ENCODE results near the gene SARDH.

The SARDH gene

GRCh38 chr9:133674091-133674490 lies 64.1 kb downstream of the SARDH start:
- Histone ChIP-seq H3K9me3 (ENCODE audit: control insufficient read depth, low read length) (no peaks in the 10 kb centered on the region), H3K36me3 (ENCODE audit: control insufficient read depth, insufficient read depth, low read length) (no peaks in the 10 kb centered on the region), H3K4me3 (ENCODE audit: insufficient read depth, low read depth, low read length, poor library complexity, severe bottlenecking) (no peak overlapping the region), H3K27me3 (replicated peaks; ENCODE audit: control insufficient read depth, insufficient read depth, low read length, poor library complexity, severe bottlenecking) (no peaks in the 10 kb centered on the region), H3K27ac (ENCODE audit: insufficient read depth, low read length, poor library complexity, severe bottlenecking) (no peak overlapping the region), H3K4me1 (ENCODE audit: control insufficient read depth, insufficient read depth, low read length, poor library complexity, severe bottlenecking) (peaks cover 24% of the 10 kb centered on the region)
- DNase-seq = no peak

GRCh38 chr9:133673258-133673655 lies 64.9 kb downstream of the SARDH start:
- Histone ChIP-seq H3K9me3 (ENCODE audit: control insufficient read depth, low read length) (no peaks in the 10 kb centered on the region), H3K27me3 (replicated peaks; ENCODE audit: control insufficient read depth, insufficient read depth, low read length, poor library complexity, severe bottlenecking) (no peaks in the 10 kb centered on the region), H3K4me1 (ENCODE audit: control insufficient read depth, insufficient read depth, low read length, poor library complexity, severe bottlenecking) (peaks cover 24% of the 10 kb centered on the region), H3K36me3 (ENCODE audit: control insufficient read depth, insufficient read depth, low read length) (no peaks in the 10 kb centered on the region), H3K4me3 (ENCODE audit: insufficient read depth, low read depth, low read length, poor library complexity, severe bottlenecking) (no peak overlapping the region), H3K27ac (ENCODE audit: insufficient read depth, low read length, poor library complexity, severe bottlenecking) (no peak overlapping the region)
- DNase-seq = no peak

- Histone ChIP-seq H3K36me3 (ENCODE audit: control insufficient read depth, insufficient read depth, low read length) (no peaks in the 10 kb centered on the region), H3K9me3 (ENCODE audit: control insufficient read depth, low read length) (no peaks in the 10 kb centered on the region), H3K4me3 (ENCODE audit: insufficient read depth, low read depth, low read length, poor library complexity, severe bottlenecking) (no peak overlapping the region), H3K27me3 (replicated peaks; ENCODE audit: control insufficient read depth, insufficient read depth, low read length, poor library complexity, severe bottlenecking) (no peaks in the 10 kb centered on the region), H3K27ac (ENCODE audit: insufficient read depth, low read length, poor library complexity, severe bottlenecking) (no peak overlapping the region), H3K4me1 (ENCODE audit: control insufficient read depth, insufficient read depth, low read length, poor library complexity, severe bottlenecking) (peaks cover 18% of the 10 kb centered on the region)
- DNase-seq = no peak
Observed at GRCh38 chr9:133672503-133673257, 65.5 kb downstream of the SARDH start.

GRCh38 chr9:133671371-133671770 lies 66.8 kb downstream of the SARDH start:
- peaks cover 5% of the 10 kb centered on the region for H3K4me1 ChIP-seq (ENCODE audit: control insufficient read depth, insufficient read depth, low read length, poor library complexity, severe bottlenecking)
- no peaks in the 10 kb centered on the region for H3K27me3 ChIP-seq (replicated peaks; ENCODE audit: control insufficient read depth, insufficient read depth, low read length, poor library complexity, severe bottlenecking)
- DNase-seq = no peak

GRCh38 chr9:133670466-133670865 lies 67.7 kb downstream of the SARDH start:
- no peak for DNase-seq
- Histone ChIP-seq H3K27ac (ENCODE audit: insufficient read depth, low read length, poor library complexity, severe bottlenecking) (no peak overlapping the region), H3K36me3 (ENCODE audit: control insufficient read depth, insufficient read depth, low read length) (no peaks in the 10 kb centered on the region), H3K9me3 (ENCODE audit: control insufficient read depth, low read length) (no peaks in the 10 kb centered on the region), H3K4me1 (ENCODE audit: control insufficient read depth, insufficient read depth, low read length, poor library complexity, severe bottlenecking) (no peaks in the 10 kb centered on the region), H3K4me3 (ENCODE audit: insufficient read depth, low read depth, low read length, poor library complexity, severe bottlenecking) (no peak overlapping the region), H3K27me3 (replicated peaks; ENCODE audit: control insufficient read depth, insufficient read depth, low read length, poor library complexity, severe bottlenecking) (no peaks in the 10 kb centered on the region)

More at GRCh38 chr9:133671371-133671770, 66.8 kb downstream of the SARDH start:
- no peaks in the 10 kb centered on the region for H3K9me3 ChIP-seq (ENCODE audit: control insufficient read depth, low read length)
- H3K27ac ChIP-seq (ENCODE audit: insufficient read depth, low read length, poor library complexity, severe bottlenecking) = no peak overlapping the region
- no peaks in the 10 kb centered on the region for H3K36me3 ChIP-seq (ENCODE audit: control insufficient read depth, insufficient read depth, low read length)
- H3K4me3 ChIP-seq (ENCODE audit: insufficient read depth, low read depth, low read length, poor library complexity, severe bottlenecking) = no peak overlapping the region

- no peaks in the 10 kb centered on the region for H3K4me1 ChIP-seq (ENCODE audit: control insufficient read depth, insufficient read depth, low read length, poor library complexity, severe bottlenecking)
- no peak overlapping the region for H3K4me3 ChIP-seq (ENCODE audit: insufficient read depth, low read depth, low read length, poor library complexity, severe bottlenecking)
- no peak for DNase-seq
- no peaks in the 10 kb centered on the region for H3K27me3 ChIP-seq (replicated peaks; ENCODE audit: control insufficient read depth, insufficient read depth, low read length, poor library complexity, severe bottlenecking)
- no peaks in the 10 kb centered on the region for H3K36me3 ChIP-seq (ENCODE audit: control insufficient read depth, insufficient read depth, low read length)
- H3K27ac ChIP-seq (ENCODE audit: insufficient read depth, low read length, poor library complexity, severe bottlenecking) = no peak overlapping the region
- no peaks in the 10 kb centered on the region for H3K9me3 ChIP-seq (ENCODE audit: control insufficient read depth, low read length)
Observed at GRCh38 chr9:133669182-133669801, 68.9 kb downstream of the SARDH start.

GRCh38 chr9:133667759-133668450 lies 70.2 kb downstream of the SARDH start:
- Histone ChIP-seq H3K36me3 (ENCODE audit: control insufficient read depth, insufficient read depth, low read length) (no peaks in the 10 kb centered on the region), H3K27me3 (replicated peaks; ENCODE audit: control insufficient read depth, insufficient read depth, low read length, poor library complexity, severe bottlenecking) (no peaks in the 10 kb centered on the region), H3K9me3 (ENCODE audit: control insufficient read depth, low read length) (no peaks in the 10 kb centered on the region), H3K4me3 (ENCODE audit: insufficient read depth, low read depth, low read length, poor library complexity, severe bottlenecking) (no peak overlapping the region), H3K4me1 (ENCODE audit: control insufficient read depth, insufficient read depth, low read length, poor library complexity, severe bottlenecking) (no peaks in the 10 kb centered on the region), H3K27ac (ENCODE audit: insufficient read depth, low read length, poor library complexity, severe bottlenecking) (no peak overlapping the region)
- no peak for DNase-seq

GRCh38 chr9:133666845-133667244 lies 71.3 kb downstream of the SARDH start:
- Histone ChIP-seq H3K4me3 (ENCODE audit: insufficient read depth, low read depth, low read length, poor library complexity, severe bottlenecking) (no peak overlapping the region), H3K9me3 (ENCODE audit: control insufficient read depth, low read length) (no peaks in the 10 kb centered on the region), H3K27ac (ENCODE audit: insufficient read depth, low read length, poor library complexity, severe bottlenecking) (no peak overlapping the region), H3K36me3 (ENCODE audit: control insufficient read depth, insufficient read depth, low read length) (no peaks in the 10 kb centered on the region), H3K27me3 (replicated peaks; ENCODE audit: control insufficient read depth, insufficient read depth, low read length, poor library complexity, severe bottlenecking) (no peaks in the 10 kb centered on the region), H3K4me1 (ENCODE audit: control insufficient read depth, insufficient read depth, low read length, poor library complexity, severe bottlenecking) (no peaks in the 10 kb centered on the region)
- no peak for DNase-seq

GRCh38 chr9:133666387-133666786 lies 71.8 kb downstream of the SARDH start:
- no peaks in the 10 kb centered on the region for H3K36me3 ChIP-seq (ENCODE audit: control insufficient read depth, insufficient read depth, low read length)
- no peak for DNase-seq
- no peaks in the 10 kb centered on the region for H3K27me3 ChIP-seq (replicated peaks; ENCODE audit: control insufficient read depth, insufficient read depth, low read length, poor library complexity, severe bottlenecking)
- no peaks in the 10 kb centered on the region for H3K4me1 ChIP-seq (ENCODE audit: control insufficient read depth, insufficient read depth, low read length, poor library complexity, severe bottlenecking)
- no peaks in the 10 kb centered on the region for H3K9me3 ChIP-seq (ENCODE audit: control insufficient read depth, low read length)
- no peak overlapping the region for H3K27ac ChIP-seq (ENCODE audit: insufficient read depth, low read length, poor library complexity, severe bottlenecking)
- no peak overlapping the region for H3K4me3 ChIP-seq (ENCODE audit: insufficient read depth, low read depth, low read length, poor library complexity, severe bottlenecking)

- Histone ChIP-seq H3K27ac (ENCODE audit: insufficient read depth, low read length, poor library complexity, severe bottlenecking) (no peak overlapping the region), H3K4me1 (ENCODE audit: control insufficient read depth, insufficient read depth, low read length, poor library complexity, severe bottlenecking) (no peaks in the 10 kb centered on the region), H3K27me3 (replicated peaks; ENCODE audit: control insufficient read depth, insufficient read depth, low read length, poor library complexity, severe bottlenecking) (no peaks in the 10 kb centered on the region), H3K9me3 (ENCODE audit: control insufficient read depth, low read length) (no peaks in the 10 kb centered on the region), H3K4me3 (ENCODE audit: insufficient read depth, low read depth, low read length, poor library complexity, severe bottlenecking) (no peak overlapping the region), H3K36me3 (ENCODE audit: control insufficient read depth, insufficient read depth, low read length) (no peaks in the 10 kb centered on the region)
- no peak for DNase-seq
Observed at GRCh38 chr9:133665535-133665934, 72.6 kb downstream of the SARDH start.

Data from effector memory CD4-positive, alpha-beta T cell (primary cell).